HG03439 (cell line): ENCODE data around the gene ZNF732.
"Not testable (repeated sequence)": the region's sequence is repeated elsewhere in the genome, so short reads cannot be mapped to it uniquely, and the experiment has no call there.

Experiments used
- ATAC-seq: cut with Tn5 transposase; IDR thresholded peaks from one replicate; pipeline ENCODE4 v1.9.1; 2021; ENCODE audit warnings: mild to moderate bottlenecking, moderate library complexity; ENCODE audit not compliant: unreplicated experiment

The ZNF732 gene

DNA sequence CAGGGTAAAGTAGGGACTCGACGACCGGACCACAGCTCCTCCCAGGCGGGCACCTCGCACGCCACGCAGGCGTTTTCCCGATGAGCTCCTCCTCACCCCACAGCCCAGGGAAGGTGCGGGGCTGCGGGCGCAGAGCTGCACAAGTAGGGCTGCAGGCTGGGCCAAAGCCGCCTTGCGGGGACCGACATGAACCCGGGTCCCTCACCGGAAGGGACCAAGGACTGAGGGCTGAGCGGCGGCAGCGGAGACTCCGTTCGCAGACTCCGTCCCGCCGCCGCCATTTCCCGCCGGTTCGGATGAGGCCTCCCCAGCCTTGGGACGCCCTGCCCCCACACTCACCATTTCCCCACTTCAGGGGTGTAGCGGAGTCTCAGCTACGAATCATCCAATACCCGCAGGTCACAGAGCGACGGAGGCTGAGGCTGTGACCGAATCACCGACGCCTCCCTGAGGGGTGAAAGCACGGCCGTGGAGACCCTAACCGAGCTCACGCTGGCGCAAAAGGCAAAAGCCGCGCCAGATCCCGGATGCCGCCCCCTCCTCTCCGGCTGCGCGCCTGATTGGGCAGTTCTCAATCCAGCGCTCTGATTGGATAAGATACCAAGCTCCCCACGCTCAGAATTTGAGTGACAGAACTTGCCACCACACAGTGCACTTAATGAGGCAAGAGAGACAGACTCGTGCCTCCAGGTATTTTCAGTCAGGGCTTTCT, at the start of gene ZNF732:
Gene ZNF732, minus strand, starts transcription at position 506 of the 712 bp plus-strand sequence. Its CDS starts 164 bp downstream, at position 342.
- no peak for ATAC-seq

DNA sequence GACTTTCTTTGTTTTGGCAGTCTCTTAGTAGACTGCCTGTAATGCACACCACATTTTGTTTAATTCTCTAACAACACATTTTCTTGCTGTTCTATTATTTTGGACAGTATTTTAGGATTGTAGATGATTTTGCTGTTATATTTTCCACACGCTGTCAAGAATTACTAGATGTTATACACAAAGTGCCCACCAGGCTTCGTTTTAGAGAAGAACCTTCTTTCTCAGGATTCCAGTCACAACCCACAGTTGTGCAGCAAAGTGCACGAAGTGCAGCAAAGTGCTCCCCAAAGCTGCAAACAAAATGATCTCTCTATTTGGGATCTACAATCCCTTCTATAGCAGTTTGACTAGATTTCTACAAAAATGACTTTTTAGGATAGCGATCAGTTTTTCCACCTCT, 34.7 kb upstream of the ZNF732 start:
- no peak for ATAC-seq

DNA sequence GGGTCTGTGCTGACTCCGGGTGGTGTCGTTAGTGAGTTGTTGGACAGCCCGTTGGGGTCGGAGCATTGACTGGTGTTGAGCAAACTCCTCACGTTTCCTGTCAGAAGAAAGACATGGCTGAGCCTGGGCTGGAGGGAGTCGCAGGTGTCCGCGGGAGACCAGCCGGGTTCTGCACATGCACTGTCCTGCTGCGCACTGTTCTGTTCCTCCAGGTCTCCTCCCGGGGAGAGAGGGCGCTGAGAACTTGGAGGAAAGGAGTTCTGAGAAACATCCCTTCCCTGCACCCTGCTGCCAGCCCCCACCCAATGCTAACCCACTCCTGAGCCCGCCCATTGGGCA, 33.5 kb upstream of the ZNF732 start:
- no peak for ATAC-seq

DNA sequence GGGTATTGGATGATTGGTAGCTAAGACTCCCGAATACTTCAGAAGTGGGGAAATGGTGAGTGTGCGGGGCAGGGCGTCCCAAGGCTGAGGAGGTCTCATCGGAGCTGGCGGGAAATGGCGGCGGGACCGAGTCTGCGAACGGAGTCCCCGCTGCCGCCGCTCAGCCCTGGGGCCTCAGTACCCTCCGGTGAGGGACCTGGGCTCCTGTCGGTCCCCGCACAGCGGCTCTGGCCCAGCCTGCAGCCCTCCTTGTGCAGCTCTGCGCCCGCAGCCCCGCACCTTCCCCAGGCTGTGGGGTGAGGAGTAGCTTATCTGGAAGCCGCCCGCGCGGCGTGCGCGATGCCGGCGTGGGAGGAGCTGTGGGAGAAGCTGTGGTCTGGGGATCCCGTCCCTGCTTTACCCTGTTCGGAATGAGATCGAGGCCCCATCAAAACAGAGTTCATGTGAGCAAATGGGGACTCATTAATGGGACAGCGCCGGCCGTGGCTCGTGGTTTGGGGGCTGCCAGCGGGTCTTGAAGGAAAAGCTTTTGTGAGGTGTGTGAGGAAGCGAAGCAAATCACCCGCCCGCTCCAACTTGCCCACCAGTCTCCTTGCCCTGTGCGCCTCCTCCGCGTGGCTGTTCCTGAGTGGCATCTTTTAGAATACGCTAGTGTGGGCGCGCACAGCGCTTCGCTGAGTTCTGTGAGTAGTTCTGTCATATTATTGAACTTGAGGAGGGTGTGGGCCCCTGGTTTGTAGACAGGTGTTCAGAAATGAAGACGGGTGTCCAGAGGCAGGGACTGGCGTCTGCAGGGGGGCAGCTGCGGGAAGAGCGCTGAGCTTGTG, 32.9 kb upstream of the ZNF732 start:
- ATAC-seq, result peak; percentile 37

DNA sequence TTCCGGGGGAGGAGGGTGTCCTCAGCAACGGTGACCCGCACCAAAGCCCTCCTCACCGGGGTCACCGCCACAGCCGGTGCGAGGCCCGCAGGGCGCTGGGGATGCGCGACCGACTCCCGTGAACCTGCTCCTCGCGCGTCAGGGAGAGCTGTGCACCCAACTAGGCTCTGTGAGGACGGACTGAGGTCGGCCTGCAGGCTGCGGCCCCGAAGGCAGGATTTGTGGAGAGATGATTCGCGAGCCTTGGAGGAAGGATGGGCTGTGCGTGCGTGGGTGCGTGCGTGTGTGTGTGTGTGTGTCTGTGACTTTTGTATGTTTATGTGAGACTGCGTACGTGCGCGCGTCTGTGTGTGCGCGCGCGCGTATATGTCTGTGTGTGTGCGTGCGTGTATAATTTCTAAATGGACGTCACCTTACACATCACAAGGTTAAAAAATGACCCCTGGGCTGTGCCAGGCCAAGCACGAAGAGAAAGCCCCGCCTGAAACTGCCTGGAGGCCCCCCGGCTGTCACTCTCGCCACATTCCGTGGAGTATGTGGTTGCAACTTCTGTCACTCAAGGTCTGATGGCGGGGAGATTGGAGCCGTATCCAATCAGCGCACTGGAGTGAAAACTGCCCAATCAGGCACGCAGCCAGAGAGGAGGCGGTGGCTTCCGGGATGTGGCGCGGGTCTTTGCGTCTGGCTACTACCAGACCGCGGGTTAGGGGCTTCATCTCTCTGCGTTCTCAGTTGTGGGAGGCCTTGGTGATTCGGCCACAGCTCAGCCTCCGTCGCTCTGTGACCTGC, 32.1 kb upstream of the ZNF732 start, which contains the start of gene ZNF141:
Gene ZNF141, plus strand, starts transcription at position 672 of the 789 bp plus-strand sequence. CDS start 170 bp downstream, outside the sequence.
- peak; percentile 95 for ATAC-seq

DNA sequence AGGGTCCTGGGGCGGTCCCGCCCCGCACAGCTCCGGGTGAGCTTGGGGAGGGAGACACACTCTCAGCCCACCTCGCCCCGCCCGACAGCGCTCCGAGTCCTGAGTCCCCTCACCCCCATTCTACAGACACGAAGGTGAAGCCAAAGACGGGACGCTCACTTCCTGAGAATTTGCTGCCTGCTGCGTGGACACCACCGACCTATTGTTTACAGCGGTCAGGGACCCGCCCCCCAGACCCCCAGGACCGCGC, 31.5 kb upstream of the ZNF732 start:
- no peak for ATAC-seq

DNA sequence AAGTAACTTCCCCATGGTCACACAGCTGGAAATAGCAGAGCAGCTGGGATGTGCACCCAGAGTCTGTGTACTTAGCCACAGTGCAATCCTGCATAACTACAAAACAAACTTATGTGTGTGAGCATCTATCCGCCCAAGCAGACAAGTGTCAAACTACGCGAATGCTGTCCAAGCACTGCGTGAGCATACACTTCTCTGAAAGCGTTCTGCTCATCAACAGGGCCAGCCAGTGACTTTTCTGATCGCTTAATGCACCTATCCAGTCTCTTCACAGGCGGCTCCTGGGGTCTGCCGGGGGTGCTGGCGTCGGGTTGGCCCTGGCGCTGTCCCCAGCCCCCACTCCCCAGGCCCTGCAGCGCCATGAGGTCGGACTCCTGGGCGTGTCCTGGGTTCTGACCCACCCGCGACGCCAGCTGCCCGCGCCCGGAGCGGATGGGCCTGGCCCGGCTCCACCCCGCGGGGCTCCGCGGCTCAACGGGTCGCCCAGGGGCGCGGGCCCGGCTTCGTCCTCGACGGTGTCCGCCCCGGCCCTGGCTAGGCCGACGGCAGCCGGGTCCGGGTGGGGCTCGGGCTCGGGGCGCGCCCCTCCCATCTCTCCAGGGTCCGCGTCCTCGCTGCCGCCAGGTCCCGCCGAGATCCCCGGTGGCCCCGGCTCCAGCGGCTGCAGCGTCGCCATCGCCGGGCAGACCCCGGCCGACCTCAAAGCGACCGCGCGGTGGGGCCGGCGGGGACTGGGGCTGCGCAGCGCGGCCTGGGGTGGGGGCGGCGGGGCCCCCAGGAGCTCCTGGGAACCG, 31.0 kb upstream of the ZNF732 start:
- no peak for ATAC-seq

DNA sequence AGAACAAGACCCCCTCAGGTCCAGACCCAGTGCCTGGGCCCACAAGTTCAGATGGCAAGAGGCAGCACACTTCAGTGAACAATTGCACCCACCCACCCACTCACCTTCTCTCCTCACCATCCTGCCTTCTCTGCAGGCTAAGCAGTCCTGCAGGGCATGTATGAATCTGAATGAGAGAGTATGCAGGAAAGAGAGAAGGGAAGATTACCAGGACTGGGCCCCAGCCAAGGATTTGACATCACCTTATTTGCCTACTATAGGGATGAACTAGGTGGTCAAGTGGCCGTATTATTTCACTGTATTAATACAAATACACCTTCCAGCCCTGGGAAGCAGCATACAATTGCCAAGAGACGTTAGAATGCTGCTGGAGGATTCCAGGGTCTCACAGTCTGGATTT, 30.2 kb upstream of the ZNF732 start:
- ATAC-seq, result no peak

DNA sequence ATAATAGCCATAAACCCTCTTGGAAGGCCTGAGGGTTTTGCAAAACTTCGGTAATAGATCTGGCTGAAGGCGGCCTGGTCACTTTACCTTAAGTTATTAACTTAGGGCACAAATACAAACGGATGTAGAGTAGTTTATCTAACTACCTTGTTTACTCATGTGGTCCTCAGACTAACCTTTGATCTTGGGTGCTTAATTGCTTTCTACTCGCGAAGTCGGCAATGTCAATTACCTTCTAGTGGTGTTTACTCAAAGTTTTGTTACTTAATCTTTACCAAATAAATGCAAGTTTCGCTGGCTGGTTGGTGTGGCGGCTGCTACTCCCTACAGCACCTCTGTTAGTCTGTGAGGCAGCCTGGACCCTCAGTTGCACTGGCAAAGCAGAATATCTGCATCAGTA, 23.5 kb upstream of the ZNF732 start:
- no peak for ATAC-seq

DNA sequence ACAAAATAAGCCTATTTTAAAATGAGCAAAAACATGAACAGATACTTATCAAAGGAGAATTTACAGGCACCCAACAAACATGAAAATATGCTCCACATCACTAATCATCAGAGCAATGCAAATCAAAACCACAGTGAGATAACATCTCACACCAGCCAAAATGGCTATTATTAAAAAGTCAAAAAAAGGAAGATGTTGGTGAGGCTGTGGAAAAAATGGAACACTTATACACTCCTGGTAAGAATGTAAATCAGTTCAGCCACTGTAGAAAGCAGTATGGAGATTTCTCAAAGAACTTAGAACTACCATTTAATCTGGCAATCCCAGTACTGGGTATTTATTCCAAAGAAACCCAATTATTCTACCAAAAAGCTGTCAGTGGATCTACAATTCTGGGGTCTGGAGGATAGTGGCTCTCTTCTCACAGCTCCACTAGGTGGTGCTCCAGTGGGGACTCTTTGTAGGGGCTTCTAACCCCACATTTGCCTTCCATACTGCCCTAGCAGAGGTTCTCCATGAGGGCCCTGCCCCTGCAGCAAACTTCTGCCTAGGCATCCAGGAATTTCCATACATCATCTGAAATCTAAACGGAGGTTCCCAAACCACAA, 9.1 kb upstream of the ZNF732 start:
- ATAC-seq, result no peak

DNA sequence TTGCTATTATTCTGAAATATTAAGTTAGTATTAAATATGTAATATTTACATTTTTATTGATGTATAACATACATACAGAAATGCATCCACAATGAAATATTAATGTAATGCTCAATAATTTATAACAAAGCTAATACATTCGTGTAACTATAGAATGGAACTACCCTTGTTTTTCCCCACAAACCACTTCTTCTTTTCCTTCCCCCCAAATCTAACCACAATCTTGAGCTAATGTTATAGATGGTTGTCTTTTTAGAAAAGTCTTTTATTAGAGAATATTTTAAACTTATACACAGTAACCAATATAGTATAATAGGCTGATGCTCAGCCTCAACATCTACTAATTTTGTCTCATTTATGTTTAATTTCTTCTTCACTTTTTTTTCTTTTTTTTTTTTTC, 4.5 kb upstream of the ZNF732 start:
- no peak for ATAC-seq

DNA sequence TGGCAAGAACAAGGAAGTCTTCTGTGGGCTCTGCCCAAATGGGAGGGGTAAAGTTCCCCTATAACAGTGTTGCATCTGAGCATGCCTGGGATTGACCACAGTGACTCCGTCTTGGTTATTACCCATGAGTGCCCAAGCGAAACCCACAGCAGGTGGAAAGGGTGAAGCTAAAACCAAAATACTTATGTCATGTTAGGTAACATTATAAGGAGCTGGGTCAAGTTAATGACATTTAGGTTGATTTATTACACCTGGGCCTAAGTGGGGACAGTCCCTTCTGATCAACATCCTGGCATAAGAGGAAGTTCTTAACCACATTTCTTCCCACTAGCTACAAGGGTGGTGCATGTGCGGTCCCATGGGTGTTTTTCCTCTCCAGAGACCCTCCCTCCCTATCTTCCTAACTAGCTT, 1.3 kb upstream of the ZNF732 start:
- ATAC-seq, result no peak

DNA sequence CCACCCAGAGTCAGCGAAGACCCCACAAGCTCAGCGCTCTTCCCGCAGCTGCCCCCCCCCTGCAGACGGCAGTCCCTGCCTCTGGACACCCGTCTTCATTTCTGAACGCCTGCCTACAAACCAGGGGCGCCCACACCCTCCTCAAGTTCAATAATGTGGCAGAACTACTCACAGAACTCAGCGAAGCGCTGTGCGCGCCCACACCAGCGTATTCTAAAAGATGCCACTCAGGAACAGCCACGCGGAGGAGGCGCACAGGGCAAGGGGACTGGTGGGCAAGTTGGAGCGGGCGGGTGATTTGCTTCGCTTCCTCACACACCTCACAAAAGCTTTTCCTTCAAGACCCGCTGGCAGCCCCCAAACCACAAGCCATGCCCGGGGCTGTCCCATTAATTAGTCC, 758 bp downstream of the ZNF732 start:
- ATAC-seq, result not testable (repeated sequence)

DNA sequence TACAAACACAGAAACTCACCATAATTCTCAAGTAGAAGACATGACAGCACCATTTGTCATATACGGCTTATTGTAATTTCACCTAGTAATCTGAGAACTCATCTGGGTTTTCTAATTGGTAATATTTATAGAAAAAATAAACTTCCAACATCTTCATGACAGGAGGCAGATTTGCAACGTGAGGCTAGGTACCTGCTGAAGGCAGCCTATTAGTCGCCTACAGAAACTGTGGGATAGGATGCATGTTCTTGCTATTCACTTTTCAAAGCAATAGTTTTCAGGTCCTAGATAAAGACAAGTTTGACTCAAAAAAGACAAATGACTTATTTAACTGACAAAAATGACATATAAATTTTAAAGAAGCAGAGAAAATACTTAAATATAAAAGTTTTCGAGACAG, 2.9 kb downstream of the ZNF732 start:
- no peak for ATAC-seq

DNA sequence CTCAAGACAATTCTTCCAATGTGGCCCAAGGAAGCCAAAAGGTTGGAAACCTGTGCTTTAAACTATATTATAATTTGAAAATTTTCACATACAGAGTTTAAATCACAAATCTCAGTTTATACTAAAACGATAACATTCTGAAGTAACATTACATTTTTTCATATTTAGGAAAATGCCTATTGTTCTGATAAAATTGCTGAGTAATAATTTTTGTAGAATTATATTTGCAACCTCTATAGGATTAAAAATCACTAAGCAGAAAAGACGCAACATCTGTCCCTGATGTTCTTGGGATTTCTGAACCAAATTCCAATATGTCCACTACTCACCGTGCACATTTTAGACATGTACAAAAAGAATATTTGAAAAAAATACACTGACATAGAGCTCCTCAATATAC, 10.5 kb downstream of the ZNF732 start:
- ATAC-seq, result no peak

DNA sequence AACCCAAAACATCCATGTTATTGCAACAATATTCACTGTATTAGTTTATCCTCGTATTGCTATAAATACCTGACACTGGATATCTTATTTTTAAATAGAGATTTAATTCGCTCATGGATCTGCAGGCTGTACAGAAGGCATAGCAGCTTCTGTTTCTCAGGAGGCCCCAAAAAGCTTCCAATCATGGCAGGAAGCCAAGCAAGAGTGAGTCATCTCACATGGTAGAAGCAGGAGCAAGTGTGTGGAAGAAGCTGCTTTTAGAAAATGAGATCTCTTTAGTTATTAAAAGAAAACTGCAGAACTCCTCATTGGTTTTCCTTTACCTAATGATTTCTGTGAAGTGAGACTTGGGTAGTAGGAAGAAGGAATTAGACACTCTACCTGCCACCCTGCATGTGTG, 16.4 kb downstream of the ZNF732 start:
- no peak for ATAC-seq

DNA sequence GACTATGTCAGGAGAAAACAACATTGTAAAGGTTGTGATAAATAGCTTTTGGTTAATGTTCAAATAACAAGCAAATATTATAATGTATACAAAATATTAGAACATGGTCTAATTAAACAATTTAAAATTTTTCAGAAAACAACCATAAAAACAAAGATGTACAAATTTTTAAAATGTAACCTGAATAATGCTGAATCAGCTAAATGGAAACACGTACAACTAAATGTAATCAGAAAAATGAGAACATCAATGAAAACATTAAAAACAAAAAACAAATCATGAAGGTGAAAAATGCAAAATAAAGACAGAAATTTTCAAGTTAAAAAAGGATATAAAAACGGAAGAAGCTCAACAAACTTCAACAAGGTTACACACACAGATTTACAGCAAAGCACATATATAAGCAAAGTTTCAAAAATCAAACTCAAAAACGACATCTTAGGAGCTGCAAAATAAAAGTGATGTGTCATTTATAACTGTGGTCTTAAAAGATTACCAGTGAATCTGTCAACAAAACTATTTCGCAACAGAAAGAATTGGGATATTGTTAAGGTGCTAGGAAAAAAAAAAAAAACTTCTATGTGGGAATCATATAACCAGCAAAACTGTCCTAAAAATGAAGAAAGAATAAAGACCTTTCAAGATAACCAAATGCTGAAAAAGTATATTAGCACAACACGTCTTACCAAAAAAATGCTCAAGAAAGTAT, 31.8 kb downstream of the ZNF732 start:
- no peak for ATAC-seq

DNA sequence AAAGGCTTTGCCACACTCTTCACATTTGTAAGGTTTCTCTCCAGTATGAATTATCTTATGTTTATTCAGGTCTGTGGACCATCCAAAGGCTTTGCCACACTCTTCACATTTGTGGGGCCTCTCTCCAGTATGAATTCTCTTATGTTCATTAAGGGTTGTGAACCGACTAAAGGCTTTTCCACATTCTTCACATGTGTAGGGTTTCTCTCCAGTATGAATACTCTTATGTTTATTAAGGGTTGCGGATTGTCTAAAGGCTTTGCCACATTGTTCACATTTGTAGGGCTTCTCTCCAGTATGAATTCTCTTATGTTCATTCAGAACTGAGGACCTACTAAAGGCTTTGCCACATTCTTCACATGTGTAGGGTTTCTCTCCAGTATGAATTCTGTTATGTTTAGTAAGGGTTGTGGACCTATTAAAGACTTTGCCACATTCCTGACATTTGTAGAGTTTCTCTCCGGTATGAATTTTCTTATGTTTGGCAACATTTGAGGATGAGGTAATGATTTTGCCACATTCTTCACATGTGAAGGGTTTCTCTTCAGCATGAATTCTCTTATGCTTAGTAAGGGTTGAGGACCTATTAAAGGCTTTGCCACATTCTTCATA, 33.7 kb downstream of the ZNF732 start:
- ATAC-seq, result no peak

DNA sequence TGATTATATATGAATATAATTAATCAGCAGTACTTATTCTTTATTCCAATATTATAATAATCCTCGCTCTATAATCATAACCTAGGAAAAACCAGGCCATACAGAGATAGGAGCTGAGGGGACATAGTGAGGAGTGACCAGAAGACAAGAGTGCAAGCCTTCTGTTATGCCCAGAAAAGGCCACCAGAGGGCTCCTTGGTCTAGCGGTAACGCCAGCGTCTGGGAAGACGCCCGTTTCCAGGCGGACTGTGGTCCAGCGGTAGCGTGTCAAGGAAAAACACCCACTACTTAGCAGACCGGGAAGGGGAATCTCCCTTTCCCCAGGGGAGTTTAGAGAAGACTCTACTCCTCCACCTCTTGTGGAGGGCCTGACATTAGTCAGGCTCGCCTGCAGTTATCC, 46.0 kb downstream of the ZNF732 start:
- not testable (repeated sequence) for ATAC-seq

DNA sequence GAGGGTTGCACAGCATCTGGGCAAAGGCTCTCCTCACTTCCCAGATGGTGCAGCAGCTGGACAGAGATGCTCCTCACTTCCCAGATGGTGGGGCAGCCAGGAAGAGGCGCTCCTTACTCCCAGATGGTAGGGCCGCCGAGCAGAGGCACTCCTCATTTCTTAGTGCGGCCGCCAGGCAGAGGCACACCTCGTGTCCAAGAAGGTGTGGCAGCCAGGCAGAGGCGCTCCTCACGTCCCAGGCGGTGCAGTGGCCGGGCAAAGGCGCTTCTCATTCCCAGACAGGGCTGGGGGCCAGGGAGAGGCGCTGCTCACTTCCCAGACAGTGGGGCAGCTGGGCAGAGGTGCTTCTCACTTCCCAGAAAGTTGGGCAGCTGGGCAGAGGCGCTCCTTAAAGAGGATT, 48.8 kb downstream of the ZNF732 start:
- ATAC-seq, result no peak
